Measurements from ENCODE around the gene FPR1. TPM values are rescaled to one million over a fixed set of nuclear protein-coding genes. Genes with fewer than 3 reads are reported as not detected.

FPR1 gene
- total RNA-seq, 2 experiments from 2014 or later = 1.2 to 1.9 TPM

DNA sequence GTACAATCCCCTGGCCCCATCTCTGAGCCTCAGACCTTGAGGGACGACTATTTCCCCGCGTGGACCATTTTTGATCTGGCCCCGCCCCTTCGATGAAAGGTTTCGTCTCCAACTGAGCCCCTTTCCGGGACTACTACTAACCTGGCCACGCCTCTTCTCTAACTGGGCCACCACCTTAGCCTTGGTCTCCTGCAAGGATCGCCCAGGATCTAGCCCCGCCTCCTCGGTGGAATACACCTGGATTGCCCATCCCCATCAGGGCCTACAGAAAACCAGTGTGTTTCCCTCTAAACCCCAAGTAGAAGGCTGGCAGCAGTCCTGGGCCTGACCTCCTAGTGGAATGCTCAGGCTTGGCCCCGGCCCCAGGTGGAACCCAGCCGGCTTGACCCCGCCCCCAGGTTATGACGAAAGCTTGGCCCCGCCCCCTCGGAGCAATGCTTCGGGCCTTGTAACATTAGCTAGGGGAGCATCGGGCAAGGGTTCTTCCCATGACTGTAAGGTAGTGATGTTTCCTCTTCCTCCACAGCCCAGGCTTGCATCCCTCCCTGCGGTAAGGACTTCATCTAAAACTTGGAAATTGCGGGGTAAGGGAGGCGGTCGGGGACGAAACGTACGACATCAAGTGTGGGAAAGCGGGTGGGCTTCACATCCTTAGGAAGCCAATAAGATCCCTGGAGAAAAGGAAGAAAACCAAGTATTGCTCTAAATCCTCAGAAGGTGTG, 49.4 kb downstream of the FPR1 start:
- Histone ChIP-seq H3K4me1 (ENCODE audit: insufficient read depth, low read length) (peaks cover 34% of the 10 kb centered on the region), H3K4me3 (ENCODE audit: low read length) (peak overlapping the region; percentile 91), H3K36me3 (ENCODE audit: insufficient read depth, low read length) (peaks cover 14% of the 10 kb centered on the region), H3K27ac (ENCODE audit: low read depth in 1 of 2, low read length in 2 of 2) (no peak overlapping the region), H3K27me3 (ENCODE audit: control insufficient read depth in 1 of 2, insufficient read depth in 2 of 2, low read length in 2 of 2) (no peaks in the 10 kb centered on the region), H3K9me3 (ENCODE audit: control insufficient read depth in 1 of 2, insufficient read depth in 1 of 2, low read length in 2 of 2) (peaks cover 0 to 13% of the 10 kb centered on the region in 2 experiments)
- Mint-ChIP-seq H3K36me3 (ENCODE audit: low read depth) (peaks cover 22% of the 10 kb centered on the region), H3K4me3 (peak overlapping the region; percentile 93), H3K9me3 (no peaks in the 10 kb centered on the region), H3K27me3 (no peaks in the 10 kb centered on the region), H3K4me1 (ENCODE audit: low read depth) (peaks cover 42% of the 10 kb centered on the region), H3K27ac (peak overlapping the region; percentile 84)
- ATAC-seq (ENCODE audit: poor library complexity) = no peak
- ChIA-PET CTCF (interaction anchor here (1.5 kb wide), 1 partner anchor 11 kb away, joined by 4 read pairs; no protein-coding TSS in a partner anchor), POLR2A (interaction anchor here (1.3 kb wide), 1 partner anchor 108 kb away, joined by 4 read pairs; no protein-coding TSS in a partner anchor)
- DNase-seq = peak in 9 of 14 experiments; percentile 30 to 77 (median 46)
- intact Hi-C loops (cut with DNase I, micrococcal nuclease) = loop anchor here in 1 of 2 experiments (1.0 to 10.0 kb wide), 6 partner anchors 11 to 597 kb away; partner anchors contain the start of genes CTU1, ZNF175 and ZNF613
- TF ChIP-seq, protein P1, sequence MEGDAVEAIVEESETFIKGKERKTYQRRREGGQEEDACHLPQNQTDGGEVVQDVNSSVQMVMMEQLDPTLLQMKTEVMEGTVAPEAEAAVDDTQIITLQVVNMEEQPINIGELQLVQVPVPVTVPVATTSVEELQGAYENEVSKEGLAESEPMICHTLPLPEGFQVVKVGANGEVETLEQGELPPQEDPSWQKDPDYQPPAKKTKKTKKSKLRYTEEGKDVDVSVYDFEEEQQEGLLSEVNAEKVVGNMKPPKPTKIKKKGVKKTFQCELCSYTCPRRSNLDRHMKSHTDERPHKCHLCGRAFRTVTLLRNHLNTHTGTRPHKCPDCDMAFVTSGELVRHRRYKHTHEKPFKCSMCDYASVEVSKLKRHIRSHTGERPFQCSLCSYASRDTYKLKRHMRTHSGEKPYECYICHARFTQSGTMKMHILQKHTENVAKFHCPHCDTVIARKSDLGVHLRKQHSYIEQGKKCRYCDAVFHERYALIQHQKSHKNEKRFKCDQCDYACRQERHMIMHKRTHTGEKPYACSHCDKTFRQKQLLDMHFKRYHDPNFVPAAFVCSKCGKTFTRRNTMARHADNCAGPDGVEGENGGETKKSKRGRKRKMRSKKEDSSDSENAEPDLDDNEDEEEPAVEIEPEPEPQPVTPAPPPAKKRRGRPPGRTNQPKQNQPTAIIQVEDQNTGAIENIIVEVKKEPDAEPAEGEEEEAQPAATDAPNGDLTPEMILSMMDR (IDR thresholded peaks at IDR 0.05) = no peak

DNA sequence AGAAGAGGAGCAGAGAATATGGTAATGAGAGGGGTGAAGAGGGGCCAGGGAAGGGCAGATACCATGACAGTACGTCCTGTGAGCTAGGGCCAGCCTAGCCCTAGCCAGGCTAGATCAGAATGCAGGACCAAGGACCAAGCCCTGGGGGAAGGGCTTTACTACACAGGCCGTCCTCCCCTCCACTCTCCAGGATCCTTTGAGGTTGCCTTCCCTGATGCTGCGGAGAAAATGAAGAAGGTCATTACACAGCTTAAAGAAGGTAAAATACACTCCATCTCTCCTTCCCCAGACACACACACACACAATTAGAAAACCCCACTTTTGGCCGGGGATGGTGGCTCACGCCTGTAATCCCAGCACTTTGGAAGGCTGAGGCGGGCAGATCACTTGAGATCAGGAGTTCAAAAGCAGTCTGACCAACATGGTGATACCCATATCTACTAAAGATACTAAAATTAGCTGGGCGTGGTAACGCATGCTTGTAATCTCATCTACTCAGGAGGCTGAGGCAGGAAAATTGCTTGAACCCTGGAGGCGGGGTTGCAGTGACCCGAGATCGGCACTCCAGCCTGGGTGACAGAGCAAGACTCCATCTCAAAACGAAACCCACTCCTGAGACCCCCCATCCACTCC, 50.1 kb downstream of the FPR1 start:
- Histone ChIP-seq H3K9me3 (ENCODE audit: control insufficient read depth in 1 of 2, insufficient read depth in 1 of 2, low read length in 2 of 2) (peaks cover 0 to 13% of the 10 kb centered on the region in 2 experiments), H3K27ac (ENCODE audit: low read depth in 1 of 2, low read length in 2 of 2) (no peak overlapping the region), H3K4me1 (ENCODE audit: insufficient read depth, low read length) (peaks cover 34% of the 10 kb centered on the region), H3K27me3 (ENCODE audit: control insufficient read depth in 1 of 2, insufficient read depth in 2 of 2, low read length in 2 of 2) (no peaks in the 10 kb centered on the region), H3K4me3 (ENCODE audit: low read length) (no peak overlapping the region), H3K36me3 (ENCODE audit: insufficient read depth, low read length) (peaks cover 14% of the 10 kb centered on the region)
- TF ChIP-seq, protein P1 (IDR thresholded peaks at IDR 0.05) = no peak
- peak overlapping the region; percentile 31 for H3K4me3 Mint-ChIP-seq
- peak overlapping the region; percentile 84 for H3K27ac Mint-ChIP-seq
- peaks cover 16% of the 10 kb centered on the region for H3K36me3 Mint-ChIP-seq (ENCODE audit: low read depth)
- H3K27me3 Mint-ChIP-seq = no peaks in the 10 kb centered on the region
- intact Hi-C loops (cut with DNase I, micrococcal nuclease) = loop anchor here in 1 of 2 experiments (1.0 to 10.0 kb wide), 6 partner anchors 10 to 597 kb away; partner anchors contain the start of genes CTU1, ZNF175 and ZNF613
- POLR2A ChIA-PET = no interaction called here
- ATAC-seq (ENCODE audit: poor library complexity) (no peak), DNase-seq (no peak)
- no peaks in the 10 kb centered on the region for H3K9me3 Mint-ChIP-seq
- peaks cover 41% of the 10 kb centered on the region for H3K4me1 Mint-ChIP-seq (ENCODE audit: low read depth)
- CTCF ChIA-PET = no interaction called here

DNA sequence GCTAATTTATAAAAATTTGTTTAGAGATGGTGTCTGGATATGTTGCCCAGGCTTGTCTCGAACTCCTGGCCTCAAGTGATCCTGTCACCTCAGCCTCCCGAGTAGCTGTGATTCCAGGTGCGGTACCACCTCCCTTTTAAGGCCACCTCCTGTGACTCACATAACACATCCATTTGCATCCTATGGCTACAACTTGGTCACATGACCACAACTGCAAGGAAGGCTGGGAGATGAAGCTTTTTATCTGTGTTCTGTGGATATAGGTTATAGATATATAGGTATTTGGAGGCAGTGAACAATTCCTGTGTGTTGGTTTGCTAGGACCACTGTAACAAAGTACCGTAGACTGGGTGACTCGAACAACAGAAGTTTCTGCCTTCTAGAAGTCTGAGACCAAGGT, 52.5 kb downstream of the FPR1 start:
- H3K4me3 ChIP-seq (ENCODE audit: low read length) = no peak overlapping the region
- ATAC-seq (ENCODE audit: poor library complexity) (no peak), DNase-seq (no peak)
- H3K36me3 ChIP-seq (ENCODE audit: insufficient read depth, low read length) = no peaks in the 10 kb centered on the region
- Mint-ChIP-seq H3K36me3 (ENCODE audit: low read depth) (peaks cover 4% of the 10 kb centered on the region), H3K27ac (no peak overlapping the region), H3K27me3 (no peaks in the 10 kb centered on the region), H3K9me3 (no peaks in the 10 kb centered on the region), H3K4me1 (ENCODE audit: low read depth) (peaks cover 25% of the 10 kb centered on the region), H3K4me3 (no peak overlapping the region)
- H3K27ac ChIP-seq (ENCODE audit: low read depth in 1 of 2, low read length in 2 of 2) = no peak overlapping the region
- intact Hi-C loops (cut with DNase I, micrococcal nuclease) = loop anchor here in 1 of 2 experiments (10.0 kb wide), 1 partner anchor 894 kb away; no protein-coding TSS in a partner anchor
- peaks cover 0 to 13% of the 10 kb centered on the region in 2 experiments for H3K9me3 ChIP-seq (ENCODE audit: control insufficient read depth in 1 of 2, insufficient read depth in 1 of 2, low read length in 2 of 2)
- TF ChIP-seq, protein P1 (IDR thresholded peaks at IDR 0.05) = no peak
- H3K27me3 ChIP-seq (ENCODE audit: control insufficient read depth in 1 of 2, insufficient read depth in 2 of 2, low read length in 2 of 2) = no peaks in the 10 kb centered on the region
- CTCF ChIA-PET = no interaction called here
- peaks cover 20% of the 10 kb centered on the region for H3K4me1 ChIP-seq (ENCODE audit: insufficient read depth, low read length)
- POLR2A ChIA-PET = interaction anchor here (1.3 kb wide), 1 partner anchor 10 kb away, joined by 4 read pairs; no protein-coding TSS in a partner anchor
